Stimulated activated CD8-positive, alpha-beta memory T cell treated with anti-CD3 and anti-CD28 coated beads, Interleukin-15, amount 100 ng/mL, for 48 hours (primary cell): Measurements from ENCODE around the gene PPM1H.
"Not testable (repeated sequence)": the region's sequence is repeated elsewhere in the genome, so short reads cannot be mapped to it uniquely, and the experiment has no call there.

Source experiments
- DNase-seq, 2 donors: peaks; one replicate each; pipeline ENCODE4 v3.0.0-alpha.2; 2020; ENCODE audit warnings: low read depth in 2 of 2

Gene PPM1H

DNA sequence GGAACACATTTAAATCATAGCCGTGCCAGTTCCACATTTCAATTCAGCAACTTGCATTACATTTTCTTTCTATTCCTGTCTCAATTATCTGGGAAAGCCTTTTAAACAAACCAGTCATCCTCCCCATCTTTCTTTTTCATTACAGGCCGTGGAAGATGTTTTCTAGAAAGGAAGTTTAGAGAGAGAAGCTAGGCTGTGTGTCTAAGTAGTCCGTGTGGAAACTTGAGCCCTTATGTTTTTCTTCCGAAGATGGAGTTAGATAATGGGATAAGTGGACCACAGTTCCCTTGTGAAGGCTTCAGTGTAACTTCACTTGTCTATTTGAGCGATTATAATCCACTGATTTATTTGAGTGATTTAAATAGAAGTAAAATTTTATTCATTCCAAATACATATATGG lies 12.4 kb upstream of the PPM1H start:
- no peak for DNase-seq

DNA sequence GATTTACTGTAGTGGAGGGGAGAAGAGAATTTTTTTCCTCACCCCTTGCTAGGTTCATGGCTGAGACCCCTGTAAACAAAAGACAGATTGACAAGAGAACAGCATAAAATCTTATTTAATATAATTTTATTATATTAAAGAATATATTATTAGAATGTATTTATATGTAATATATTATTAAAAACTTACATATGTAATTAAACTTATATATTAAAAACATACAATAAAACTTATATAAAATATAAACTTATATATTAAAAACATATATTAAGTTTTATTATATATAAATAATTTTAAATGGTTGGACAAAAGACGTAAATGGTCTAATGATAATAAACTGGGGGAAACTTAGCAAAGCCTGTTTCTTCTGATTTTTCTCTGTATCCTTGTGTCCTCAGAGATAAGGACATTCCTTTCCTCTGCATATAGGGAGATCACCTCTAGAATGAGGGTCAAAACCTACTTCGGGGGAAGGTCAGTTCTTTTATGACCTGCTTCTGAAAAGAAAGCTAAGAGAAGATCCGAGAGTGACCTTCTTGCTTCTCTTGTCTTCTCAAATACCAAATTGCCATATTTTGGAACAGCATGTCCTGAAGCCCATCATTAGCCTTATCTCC lies 8.9 kb upstream of the PPM1H start:
- no peak for DNase-seq

DNA sequence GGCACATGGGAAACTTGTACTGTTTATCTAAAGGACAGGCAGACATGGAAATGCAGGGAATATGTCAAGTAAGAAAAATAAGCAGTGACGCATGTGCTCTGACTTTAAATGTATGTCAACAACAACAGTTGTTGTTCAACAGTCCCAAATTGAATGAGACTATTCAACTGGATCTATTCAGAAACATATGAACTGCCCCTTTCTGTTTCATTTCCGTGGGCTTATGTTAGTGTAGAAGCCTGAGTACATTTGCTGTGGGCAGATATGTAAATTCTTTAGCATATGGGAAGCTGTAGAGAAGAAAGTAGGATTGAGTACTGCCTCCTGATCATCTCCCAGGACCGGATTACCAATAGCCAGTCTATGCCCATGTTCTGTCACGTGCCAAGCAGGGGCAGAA lies 7.4 kb upstream of the PPM1H start:
- not testable (repeated sequence) for DNase-seq

DNA sequence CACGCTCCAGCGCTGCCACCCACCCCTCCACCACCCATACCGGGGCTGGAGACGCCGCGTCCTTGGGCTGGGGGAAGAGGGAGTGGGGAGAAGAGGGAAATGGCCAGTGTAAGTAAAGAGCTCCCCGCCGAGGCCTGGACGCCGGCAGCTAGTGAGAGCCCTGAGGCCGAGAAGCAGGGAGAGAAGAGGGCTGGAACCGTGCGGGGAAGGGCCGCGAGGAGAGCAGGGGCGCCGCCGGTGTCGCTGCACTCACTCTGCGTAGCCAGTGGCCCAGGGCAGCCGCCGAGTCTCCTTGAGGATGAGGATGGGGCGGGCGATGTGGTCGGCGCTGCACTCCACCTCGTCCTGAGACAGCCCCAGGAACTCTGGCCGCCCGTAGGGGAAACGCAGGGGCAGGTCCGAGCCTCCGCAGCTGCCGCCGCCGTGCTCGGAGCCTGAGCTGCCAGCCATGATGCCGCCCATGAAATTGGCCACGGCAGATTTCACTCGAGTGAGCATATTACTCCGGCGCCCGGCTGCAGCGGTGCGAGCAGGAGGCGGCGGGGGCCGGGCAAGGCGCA lies 631 bp downstream of the PPM1H start:
- no peak for DNase-seq

DNA sequence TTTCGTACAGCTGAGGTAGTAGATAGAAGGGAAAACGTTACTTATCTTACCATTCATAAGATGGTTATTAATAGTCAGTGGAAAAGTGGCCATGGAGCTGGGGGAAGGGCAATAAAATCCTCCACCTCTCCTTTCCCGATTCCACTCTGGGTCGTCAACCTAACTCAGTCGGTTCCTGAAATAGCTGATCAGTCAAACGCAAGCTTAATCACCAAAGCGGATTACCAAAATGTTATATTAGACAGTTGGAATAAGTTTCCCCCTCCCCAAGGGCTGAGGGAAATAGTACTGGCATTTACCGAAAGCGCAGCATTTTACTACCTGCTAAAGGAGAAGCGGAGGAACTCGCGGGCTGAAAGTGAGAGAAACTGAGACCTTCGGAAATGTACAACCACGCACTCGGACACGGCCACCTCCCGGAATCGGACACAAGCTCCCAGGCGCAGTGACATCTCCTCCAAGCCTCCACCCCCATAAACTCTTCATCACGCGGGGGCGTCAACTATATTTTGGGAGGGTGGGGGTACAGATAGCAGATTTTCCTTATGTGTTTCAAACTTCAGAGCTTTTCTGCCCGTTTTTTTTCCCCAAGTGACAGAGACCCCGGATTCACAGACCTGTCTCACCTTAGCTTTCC lies 1.2 kb downstream of the PPM1H start:
- no peak for DNase-seq

DNA sequence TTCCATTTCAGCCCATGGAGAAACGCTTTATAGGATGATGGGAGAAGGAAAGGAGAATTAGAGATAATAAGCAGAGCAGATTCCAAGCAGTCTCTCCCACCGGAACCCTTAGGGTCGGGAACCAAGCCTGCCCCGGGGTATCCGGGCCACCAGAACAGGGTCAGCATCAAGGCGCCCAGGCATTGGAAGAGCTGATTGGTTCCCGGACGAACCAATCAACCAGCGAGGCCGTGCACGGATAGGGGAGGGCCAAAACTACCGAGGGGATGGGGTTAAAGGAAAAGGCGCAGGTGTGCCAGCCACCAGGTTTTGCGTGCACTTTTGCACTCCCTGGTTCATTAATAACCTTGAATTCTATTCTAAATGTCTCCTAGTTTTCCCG lies 1.7 kb downstream of the PPM1H start:
- DNase-seq, result no peak

DNA sequence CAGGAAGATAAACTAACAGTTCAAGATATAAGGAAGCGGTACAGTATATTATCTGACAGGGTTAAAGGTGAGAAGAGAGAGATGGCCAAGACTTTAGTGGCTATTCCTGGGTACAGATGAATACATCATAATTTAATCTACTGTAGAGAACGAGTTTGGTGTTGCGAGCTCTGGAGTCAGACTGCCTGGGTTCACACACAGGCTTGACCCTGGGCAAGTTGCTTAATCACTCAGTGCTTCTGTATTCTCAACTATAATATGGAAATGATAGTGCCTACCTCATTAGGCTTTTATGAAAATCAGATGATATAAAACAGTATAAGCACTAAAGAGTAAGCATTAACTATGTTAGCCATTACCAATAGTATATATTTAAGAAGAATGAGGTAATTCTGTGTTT lies 3.5 kb downstream of the PPM1H start:
- DNase-seq, result no peak

DNA sequence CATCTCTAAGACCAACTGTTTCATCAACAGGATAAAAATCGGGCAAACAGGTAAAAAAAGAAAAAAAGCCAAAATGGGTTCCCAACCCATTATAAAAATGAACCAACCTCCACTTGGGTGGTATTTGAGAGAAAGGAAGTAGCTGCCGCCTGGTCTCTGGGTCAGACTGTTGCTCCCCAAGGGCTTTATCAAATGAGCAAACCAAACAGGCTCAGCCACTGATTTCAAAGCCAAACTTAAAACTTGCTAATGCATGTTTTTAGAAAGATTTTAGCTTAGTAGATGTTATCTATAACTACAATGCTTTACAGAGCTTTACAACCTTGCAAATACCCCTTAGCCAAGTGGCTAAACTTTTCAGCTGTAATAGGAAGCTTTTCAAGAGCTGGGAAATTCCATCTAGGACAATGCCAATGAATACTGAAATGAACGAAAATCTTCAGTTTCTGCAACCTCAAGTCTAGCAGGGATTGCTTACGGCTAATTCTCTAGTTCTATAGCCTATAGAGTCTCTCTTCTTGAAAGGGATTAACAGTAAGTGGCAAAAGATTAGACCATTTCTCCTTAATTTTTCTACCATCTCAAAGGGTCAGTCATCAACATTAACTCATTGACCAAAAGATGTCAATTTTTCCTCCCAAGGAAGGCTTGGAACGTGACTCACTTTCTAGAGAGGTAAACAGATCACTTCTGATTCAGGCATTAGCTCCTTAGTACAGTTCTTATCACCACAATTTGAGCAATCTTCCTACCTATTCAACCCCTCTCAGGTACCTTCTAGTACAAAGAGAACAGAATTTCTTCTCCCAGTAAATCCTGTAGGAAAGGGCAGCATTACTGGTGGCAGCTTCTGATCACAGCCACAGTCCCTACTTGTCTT lies 4.2 kb downstream of the PPM1H start:
- DNase-seq, result no peak

DNA sequence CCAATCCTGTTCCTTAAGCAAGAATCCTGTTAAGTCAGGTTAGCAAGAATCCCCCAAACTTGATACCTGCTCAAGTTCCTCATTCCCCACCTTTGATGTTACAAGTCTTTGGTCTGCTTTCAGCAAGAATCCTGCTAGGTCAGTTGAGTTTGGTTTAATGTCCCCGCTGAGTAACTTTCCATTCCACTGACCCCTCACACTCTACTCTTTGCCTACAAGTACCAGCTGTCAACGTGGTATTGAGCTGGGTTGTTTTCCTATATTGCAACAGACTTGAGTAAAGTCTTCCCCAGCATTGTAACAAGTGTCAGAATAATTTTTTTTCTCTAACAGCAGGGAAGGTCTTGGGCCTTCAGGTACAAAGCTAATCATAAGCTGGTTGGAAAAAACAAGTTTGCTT lies 6.3 kb downstream of the PPM1H start:
- no peak for DNase-seq

DNA sequence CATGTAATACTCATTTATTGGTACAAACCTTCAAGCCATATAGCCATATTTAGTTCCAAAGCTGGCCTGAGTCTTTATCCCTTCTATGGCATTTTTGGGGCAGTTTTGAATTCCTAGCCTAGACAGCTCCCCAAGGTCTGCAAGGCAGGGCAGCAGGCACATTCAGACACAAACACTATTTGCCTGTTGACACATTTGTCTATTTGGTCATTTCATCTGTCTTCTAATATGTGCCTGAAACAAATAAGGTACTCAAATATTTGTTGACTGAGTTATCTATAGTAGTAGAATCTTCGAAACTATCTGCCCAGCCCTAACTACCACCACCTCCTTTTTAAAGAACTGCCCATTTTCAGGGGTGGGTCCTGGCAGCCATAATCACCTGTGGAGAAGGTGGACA lies 9.3 kb downstream of the PPM1H start:
- DNase-seq, result no peak

DNA sequence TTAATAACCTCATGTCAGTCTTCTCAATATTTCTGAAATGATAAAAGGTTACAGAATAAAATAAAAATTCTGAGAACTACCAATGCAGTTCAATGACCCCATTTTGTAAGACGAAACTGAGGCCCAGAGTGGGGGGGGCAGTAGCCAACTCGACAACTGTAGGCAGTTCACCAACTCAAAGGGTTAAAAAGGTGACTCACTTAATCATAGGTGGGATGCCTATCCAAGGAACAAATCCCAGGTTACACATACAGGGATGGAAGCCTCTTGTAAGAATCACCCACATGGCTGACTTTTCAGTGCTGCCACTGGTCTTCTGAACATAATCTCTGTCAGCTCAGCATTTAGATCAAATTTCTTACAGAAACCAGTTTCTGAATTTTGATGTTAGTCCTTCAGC lies 10.9 kb downstream of the PPM1H start:
- no peak for DNase-seq

DNA sequence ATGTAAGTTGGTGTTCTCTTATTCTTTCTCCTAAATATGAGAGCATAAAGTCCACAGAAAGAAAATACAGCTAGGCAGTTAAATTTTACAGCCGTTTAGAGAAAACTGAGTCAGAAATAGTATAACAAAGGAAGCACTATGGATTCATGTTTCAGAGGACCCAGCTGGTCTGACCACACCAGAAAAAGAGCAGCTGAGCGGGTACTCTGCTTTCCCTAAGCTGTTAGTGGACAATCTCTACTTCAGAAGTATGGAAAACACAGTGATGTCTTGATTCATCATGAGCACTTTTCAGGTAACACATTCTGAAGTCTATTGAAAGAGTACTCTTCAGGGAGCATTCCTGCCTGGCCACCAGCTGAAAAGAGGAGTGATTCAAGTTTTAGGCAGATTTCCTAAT lies 12.4 kb downstream of the PPM1H start:
- no peak for DNase-seq

DNA sequence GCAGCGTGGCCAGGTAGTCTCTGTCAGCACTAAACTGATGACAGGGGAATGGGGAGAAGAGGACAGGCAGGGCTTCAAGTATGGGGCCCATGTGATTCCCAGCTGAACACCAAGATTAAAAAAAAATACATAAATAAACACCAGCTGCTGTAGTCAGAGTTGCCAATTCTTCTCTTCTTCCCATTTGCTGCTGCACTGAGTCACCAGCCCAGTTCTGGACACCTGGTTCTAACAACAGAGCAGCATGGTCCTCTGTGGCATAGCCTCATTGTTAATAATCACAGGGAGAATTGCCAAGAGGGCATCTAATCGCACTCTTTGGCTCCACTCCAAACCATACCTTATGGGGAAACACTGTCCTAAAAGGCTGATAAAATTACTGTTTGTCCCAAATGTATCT lies 15.1 kb downstream of the PPM1H start:
- DNase-seq, result no peak

DNA sequence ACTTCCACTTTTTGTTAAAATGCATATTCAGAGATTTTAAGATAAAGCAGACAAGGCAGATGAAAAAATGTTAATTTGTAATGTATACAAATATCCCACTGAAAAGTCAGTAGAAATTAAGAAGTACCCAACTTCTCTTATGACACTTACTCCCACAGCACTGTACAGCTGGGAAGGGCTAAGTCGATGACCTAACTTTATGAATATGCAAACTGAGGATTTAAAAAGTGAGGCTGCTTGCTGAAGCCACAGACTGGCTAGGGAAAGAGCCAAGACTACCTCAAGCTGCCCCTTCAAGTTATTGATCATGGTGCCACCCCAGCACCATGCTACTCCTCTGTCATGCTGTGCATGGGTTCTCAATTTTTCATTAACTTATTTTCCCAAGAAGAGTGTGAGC lies 17.0 kb downstream of the PPM1H start:
- DNase-seq, result no peak

DNA sequence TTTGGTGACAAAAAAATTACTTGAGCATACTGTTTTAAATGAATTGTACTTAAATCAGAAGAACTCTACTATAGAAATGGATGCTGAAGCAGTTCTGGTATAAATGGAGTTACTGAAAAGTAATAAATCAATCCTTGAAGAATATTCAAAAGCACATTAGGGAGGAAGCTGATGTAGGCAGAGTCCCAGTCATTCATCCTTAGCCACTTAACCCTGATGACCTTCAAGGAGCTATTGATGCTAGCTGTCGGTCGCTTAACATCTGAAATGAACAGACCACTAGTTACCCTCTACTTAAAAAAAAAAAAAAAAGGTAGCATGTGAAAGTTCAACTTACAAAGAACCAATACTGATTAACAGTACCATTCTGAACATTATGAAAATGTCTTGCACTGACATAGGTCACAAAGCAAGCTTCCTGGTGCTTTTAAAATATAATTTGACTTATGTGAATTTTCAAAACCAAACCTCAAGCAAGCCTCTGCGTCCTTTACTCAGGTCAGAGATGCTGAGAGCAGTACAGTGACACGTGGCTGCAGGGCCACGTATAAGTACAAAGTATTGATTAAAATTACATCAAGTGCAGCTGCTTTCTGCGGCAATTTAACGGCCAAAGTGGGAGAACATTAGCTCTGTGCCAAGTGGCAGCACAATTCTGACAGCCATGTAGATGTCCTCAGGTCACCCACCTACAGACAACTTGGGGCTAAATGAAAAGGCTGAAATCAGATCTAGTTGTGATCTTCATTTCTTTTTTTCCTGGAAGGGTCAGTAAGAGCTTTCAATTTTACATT lies 18.1 kb downstream of the PPM1H start:
- no peak for DNase-seq

DNA sequence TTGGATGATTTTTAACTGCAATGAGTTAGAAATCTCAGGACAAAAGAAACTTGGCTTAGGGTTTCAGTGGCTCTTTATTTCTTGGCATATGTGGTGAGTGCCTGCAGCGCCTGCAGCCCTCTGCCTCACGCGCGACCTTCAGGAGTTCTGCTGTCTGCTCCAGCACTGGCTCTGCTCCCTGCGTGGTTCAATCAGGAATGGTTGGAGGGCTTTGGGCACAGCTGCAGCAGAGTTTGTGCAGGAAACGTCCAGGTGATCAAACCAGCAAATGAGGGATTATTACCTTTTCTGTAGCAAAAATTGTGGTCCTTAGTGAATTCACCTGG lies 19.8 kb downstream of the PPM1H start:
- DNase-seq, result no peak

DNA sequence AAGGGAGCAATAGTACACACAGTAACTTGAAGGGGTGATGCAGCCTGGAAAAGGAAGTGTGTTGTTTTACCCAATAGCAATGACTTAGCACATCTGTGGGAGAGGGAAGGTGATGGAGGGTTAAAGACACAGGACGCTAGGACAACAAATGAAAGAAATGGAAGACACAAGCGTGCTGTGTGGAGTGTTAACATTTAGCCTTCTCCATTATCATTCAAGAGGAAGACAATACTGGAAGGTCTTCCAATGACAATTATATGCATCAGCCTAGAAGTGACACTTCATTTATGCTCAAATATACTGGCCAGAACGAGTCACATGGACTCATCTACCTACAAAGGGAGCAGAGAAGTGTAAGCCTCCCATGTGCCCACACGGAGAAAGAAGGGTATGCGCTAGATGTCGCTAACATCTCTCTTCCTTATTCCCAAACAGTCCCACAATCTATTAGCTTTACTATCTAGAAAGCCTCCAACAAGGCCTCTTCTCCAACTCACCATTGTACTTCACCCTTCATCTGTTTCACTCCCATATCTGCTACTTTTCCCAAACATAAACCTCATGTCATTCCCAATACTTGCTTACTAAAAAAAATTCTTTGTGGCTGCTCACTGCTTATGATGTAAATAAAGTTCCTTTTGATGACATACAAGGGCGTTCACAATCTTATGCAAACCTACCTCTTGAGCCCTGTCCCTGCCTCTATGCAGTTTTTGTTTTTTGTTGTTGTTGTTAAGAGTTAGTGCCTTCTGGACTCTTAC lies 20.3 kb downstream of the PPM1H start:
- DNase-seq, result no peak

DNA sequence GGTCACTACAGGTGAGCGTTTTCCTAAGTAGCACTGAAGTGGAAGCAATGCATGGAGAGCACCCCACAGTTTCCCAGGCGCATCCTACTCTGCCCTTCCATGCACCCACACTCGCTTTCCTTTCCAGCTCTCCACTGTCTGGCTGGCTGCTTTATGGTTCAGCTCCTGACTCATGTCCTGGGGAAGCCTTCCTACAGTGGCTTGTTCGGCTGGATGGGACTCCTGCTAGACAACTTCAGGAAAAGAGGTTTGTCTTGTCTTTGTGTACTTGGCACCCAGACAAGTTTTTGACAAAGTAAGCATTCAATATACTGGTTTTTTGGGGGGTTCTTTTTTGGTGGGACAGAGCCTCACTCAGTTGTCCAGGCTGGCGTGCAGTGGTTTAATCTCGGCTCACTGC lies 21.6 kb downstream of the PPM1H start:
- no peak for DNase-seq

DNA sequence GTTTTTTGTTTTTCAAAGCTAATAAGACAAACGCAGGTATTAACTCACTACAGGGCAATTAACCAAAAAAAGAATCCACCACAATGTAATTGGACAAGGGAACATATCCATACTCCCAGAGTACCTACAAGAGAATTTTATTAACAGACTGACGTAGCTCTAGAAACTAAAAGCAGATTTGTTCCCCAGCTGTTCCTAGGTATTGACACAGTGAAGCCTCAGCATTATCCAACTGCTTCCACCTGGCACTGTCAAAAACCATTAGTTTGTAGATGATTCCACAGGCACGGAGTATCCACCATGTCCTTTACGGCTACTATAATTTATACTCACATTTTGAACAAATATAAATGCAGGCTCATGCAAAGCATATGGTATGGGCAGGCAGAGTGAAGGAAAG lies 22.3 kb downstream of the PPM1H start:
- DNase-seq, result no peak

DNA sequence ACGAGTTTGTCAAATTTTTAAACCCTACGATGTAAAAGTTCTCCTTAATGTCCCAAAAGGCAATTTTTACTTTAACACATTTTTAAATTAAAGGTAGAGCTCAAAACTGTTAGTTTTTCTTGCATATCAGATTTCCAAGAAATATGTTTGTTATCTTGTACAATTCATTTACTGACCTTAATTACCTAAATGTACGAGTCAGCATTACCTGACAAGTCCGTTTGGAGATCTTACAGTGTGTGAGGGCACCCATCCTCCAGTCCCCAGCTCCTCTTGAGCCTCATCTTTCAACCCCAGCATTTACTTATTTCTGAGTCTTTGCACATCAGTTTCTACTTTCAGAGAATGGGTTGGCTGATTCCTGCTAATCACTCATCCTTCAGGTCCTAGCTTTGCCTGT lies 23.7 kb downstream of the PPM1H start:
- DNase-seq, result no peak

DNA sequence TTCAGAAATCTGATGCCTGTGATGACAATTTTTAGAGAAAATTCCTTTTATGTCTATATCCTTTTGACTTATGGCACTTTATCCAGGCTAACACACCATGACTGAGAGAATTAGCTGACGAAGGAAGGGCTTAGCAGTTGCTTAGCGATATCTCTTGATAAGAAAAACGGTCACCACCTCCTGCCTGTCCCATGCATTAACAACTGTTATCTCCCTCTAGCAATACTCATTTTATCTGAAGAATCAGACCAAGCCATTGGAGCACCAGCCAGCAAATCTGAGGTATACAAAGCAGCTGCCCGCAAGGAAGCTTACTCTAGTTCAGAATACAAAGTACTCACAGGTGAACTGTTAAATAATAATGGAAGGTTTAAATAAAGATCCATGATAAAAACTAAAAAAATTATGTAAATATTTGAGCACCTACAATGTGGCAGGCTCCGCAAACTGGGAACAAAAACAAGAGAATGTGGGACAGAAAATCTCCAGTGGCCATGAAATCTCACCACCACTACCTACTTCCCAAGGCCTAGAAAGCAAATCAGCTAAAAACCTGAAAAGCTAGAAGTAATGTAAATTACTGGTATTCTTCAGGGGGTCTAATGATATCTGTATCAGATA lies 24.3 kb downstream of the PPM1H start:
- DNase-seq, result no peak
